Loucy (cell line): Measurements from ENCODE around the gene VPS13D.

ENCODE experiments used
- H2AFZ ChIP-seq: fragments of 200-600 bp; sonication (generic); 2 replicates; pipeline ENCODE4 v1.6.0; 2016; ENCODE audit warnings: antibody characterized with exemption, mild to moderate bottlenecking, low read length, moderate library complexity
- H3F3A ChIP-seq: fragments of 200-600 bp; 2 replicates; pipeline ENCODE4 v1.6.0; 2016; ENCODE audit warnings: antibody characterized with exemption, low read depth, mild to moderate bottlenecking
- H3K27me3 ChIP-seq: fragments of 200-600 bp; sonication (generic); 2 replicates; pipeline ENCODE4 v1.6.1; 2014; ENCODE audit warnings: low read length, mild to moderate bottlenecking; ENCODE audit not compliant: insufficient read depth, poor library complexity, severe bottlenecking
- H3K36me3 ChIP-seq: fragments of 200-600 bp; sonication (generic); 2 replicates; pipeline ENCODE4 v1.6.1; 2016; ENCODE audit warnings: low read length; ENCODE audit not compliant: insufficient read depth
- H3K4me1 ChIP-seq: fragments of 200-600 bp; sonication (generic); 2 replicates; pipeline ENCODE4 v1.5.1; 2014; ENCODE audit warnings: low read length, mild to moderate bottlenecking; ENCODE audit not compliant: insufficient read depth, poor library complexity, severe bottlenecking
- H3K4me2 ChIP-seq: fragments of 200-600 bp; sonication (generic); 2 replicates; pipeline ENCODE4 v1.6.0; 2014; ENCODE audit warnings: antibody characterized with exemption, low read length, low read depth, mild to moderate bottlenecking; ENCODE audit not compliant: poor library complexity, severe bottlenecking
- H3K4me3 ChIP-seq: fragments of 200-600 bp; sonication (generic); 2 replicates; pipeline ENCODE4 v1.5.1; 2014; ENCODE audit warnings: low read length, mild to moderate bottlenecking, mixed read lengths; ENCODE audit not compliant: poor library complexity, severe bottlenecking
- H3K79me2 ChIP-seq: fragments of 200-600 bp; sonication (generic); 2 replicates; pipeline ENCODE4 v1.6.1; 2014; ENCODE audit warnings: low read length; ENCODE audit not compliant: insufficient read depth
- H3K9ac ChIP-seq: fragments of 200-600 bp; sonication (generic); 2 replicates; pipeline ENCODE4 v1.6.0; 2014; ENCODE audit warnings: mild to moderate bottlenecking, low read depth, low read length, moderate library complexity; ENCODE audit not compliant: poor library complexity, severe bottlenecking
- H3K9me2 ChIP-seq: fragments of 200-600 bp; sonication (generic); replicated peaks from 2 replicates; pipeline ENCODE4 v1.6.1; 2016; ENCODE audit warnings: low read depth, low read length, mixed read lengths
- H3K9me3 ChIP-seq: fragments of 200-600 bp; sonication (generic); 2 replicates; pipeline ENCODE4 v1.6.1; 2014; ENCODE audit warnings: mild to moderate bottlenecking, antibody characterized with exemption, low read length, low read depth; ENCODE audit not compliant: insufficient read depth
- H4K20me1 ChIP-seq: fragments of 200-600 bp; sonication (generic); 2 replicates; pipeline ENCODE4 v1.6.0; 2014; ENCODE audit warnings: antibody characterized with exemption, low read length, mild to moderate bottlenecking; ENCODE audit not compliant: insufficient read depth, poor library complexity, severe bottlenecking
- CTCF ChIP-seq: fragments of 200-600 bp; sonication (generic); conservative IDR thresholded peaks from 2 replicates; pipeline ENCODE4 v1.5.1; 2014; ENCODE audit warnings: mild to moderate bottlenecking, antibody characterized with exemption, low read length
- EZH2phosphoT487 ChIP-seq: fragments of 200-600 bp; IDR thresholded peaks from 2 replicates; pipeline ENCODE4 v1.6.1; 2018; ENCODE audit warnings: antibody characterized with exemption, mild to moderate bottlenecking, moderate library complexity, borderline replicate concordance

Gene VPS13D

GRCh38 chr1:12499539-12500240, 269.9 kb downstream of the VPS13D start:
- Histone ChIP-seq H3K79me2 (no peaks in the 10 kb centered on the region), H3K4me2 (no peak overlapping the region), H2AFZ (no peak overlapping the region), H3K27me3 (no peaks in the 10 kb centered on the region), H3K9me2 (no peaks in the 10 kb centered on the region), H3K9me3 (no peaks in the 10 kb centered on the region), H3K36me3 (peaks cover 10% of the 10 kb centered on the region; the same call in 1 of the 2 replicates), H3K4me3 (no peak overlapping the region), H3F3A (no peaks in the 10 kb centered on the region), H4K20me1 (no peaks in the 10 kb centered on the region), H3K4me1 (no peaks in the 10 kb centered on the region), H3K9ac (no peak overlapping the region)
- TF ChIP-seq CTCF (no peak), EZH2phosphoT487 (no peak)

- no peak for TF ChIP-seq EZH2phosphoT487
- no peak for TF ChIP-seq CTCF
- Histone ChIP-seq H3K36me3 (peaks cover 10% of the 10 kb centered on the region; the same call in 1 of the 2 replicates), H4K20me1 (no peaks in the 10 kb centered on the region), H3K9me3 (no peaks in the 10 kb centered on the region), H3K4me3 (no peak overlapping the region), H2AFZ (no peak overlapping the region), H3K9me2 (no peaks in the 10 kb centered on the region), H3K4me1 (no peaks in the 10 kb centered on the region), H3K27me3 (no peaks in the 10 kb centered on the region), H3K9ac (no peak overlapping the region), H3F3A (no peaks in the 10 kb centered on the region), H3K4me2 (no peak overlapping the region), H3K79me2 (no peaks in the 10 kb centered on the region)
Observed at GRCh38 chr1:12501661-12502060, 271.8 kb downstream of the VPS13D start.

GRCh38 chr1:12502336-12503109, 272.7 kb downstream of the VPS13D start:
- no peaks in the 10 kb centered on the region for H3K9me3 ChIP-seq
- TF ChIP-seq EZH2phosphoT487 (no peak), CTCF (no peak)
- H3F3A ChIP-seq = no peaks in the 10 kb centered on the region
- H3K36me3 ChIP-seq = peaks cover 10% of the 10 kb centered on the region; the same call in 1 of the 2 replicates
- no peak overlapping the region for H3K4me2 ChIP-seq
- H4K20me1 ChIP-seq = no peaks in the 10 kb centered on the region
- H3K79me2 ChIP-seq = no peaks in the 10 kb centered on the region
- H3K27me3 ChIP-seq = no peaks in the 10 kb centered on the region
- no peak overlapping the region for H3K4me3 ChIP-seq
- no peak overlapping the region for H3K9ac ChIP-seq
- H2AFZ ChIP-seq = no peak overlapping the region
- H3K4me1 ChIP-seq = no peaks in the 10 kb centered on the region
- no peaks in the 10 kb centered on the region for H3K9me2 ChIP-seq
